Measurements from ENCODE around the gene CAMK1.

DNA sequence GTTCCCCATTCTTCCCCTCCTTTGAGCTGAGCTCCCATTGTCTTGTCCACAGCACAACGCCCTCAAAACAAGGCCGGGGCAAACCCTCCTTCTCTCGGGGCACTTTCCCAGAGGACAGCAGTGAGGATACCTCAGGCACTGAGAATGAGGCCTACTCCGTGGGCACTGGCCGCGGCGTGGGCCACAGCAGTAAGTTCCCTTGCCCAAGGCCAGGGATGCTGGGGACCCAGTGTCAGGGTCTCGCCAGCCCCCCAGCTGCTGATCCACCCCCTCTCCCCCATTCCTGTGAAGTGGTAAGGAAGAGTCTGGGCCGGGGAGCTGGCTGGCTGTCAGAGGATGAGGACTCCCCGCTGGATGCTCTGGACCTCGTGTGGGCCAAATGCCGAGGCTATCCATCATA is 24.2 kb downstream of the CAMK1 start:
- TF ChIP-seq, protein P1, sequence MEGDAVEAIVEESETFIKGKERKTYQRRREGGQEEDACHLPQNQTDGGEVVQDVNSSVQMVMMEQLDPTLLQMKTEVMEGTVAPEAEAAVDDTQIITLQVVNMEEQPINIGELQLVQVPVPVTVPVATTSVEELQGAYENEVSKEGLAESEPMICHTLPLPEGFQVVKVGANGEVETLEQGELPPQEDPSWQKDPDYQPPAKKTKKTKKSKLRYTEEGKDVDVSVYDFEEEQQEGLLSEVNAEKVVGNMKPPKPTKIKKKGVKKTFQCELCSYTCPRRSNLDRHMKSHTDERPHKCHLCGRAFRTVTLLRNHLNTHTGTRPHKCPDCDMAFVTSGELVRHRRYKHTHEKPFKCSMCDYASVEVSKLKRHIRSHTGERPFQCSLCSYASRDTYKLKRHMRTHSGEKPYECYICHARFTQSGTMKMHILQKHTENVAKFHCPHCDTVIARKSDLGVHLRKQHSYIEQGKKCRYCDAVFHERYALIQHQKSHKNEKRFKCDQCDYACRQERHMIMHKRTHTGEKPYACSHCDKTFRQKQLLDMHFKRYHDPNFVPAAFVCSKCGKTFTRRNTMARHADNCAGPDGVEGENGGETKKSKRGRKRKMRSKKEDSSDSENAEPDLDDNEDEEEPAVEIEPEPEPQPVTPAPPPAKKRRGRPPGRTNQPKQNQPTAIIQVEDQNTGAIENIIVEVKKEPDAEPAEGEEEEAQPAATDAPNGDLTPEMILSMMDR (conservative IDR thresholded peaks at IDR 0.05 in 1 of 2, IDR thresholded peaks at IDR 0.05 in 1 of 2; ENCODE audit: low read depth in 1 of 2, low read length in 2 of 2): no peak
- TF ChIP-seq EZH2 (IDR thresholded peaks at IDR 0.05; ENCODE audit: low read length, missing control alignments): no peak
